Measurements from ENCODE around the gene PODXL. TPM values are rescaled to one million over a fixed set of nuclear protein-coding genes. Genes with fewer than 3 reads are reported as not detected.
A peak's percentile ranks its signal among the peaks of the same experiment; 100 is the strongest.

The PODXL gene
- total and polyA plus RNA-seq, 2 donors (not counting 3 experiments of a cell fraction or from before 2014, with no cell fraction given), result 86.4 to 156 TPM

DNA sequence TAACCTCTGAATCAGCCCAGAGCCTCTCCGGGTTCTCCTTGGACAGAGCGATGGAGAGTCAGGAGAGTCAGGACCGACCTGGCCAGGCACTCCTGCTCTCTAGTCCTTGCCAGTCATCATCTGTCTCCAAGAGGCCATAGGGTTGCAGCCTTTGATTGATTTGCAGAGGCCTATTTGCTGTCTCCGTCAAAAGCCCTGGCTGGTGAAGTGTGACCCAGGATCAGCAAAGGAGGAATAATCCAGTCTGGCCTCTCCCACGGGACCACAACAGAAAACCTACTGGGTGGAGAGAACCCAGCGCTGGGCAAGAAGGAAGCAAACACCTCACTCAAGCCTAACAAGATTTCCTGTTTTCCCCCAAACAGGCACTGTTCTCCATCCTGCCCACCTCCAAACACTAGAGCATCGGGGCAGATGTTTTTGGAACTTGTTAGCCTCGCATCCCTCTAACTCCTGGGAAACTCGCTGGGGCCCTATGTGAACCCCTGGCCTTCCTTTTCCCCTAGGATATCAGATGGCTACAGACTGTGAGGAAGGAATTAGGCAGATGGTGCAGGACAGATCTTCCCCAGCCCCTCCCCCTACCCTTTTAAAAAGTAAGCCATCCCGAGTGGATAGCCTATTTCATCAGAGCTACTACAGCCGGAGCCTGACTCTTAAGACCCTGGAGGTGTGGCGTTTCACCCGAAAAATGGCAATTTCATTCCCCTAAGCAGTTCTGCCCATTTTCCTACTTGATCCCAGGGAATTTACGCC is 54.3 kb downstream of the PODXL start:
- BruUV-seq (replicated peaks), result no TSS peak
- H3K27ac ChIP-seq (ENCODE audit: insufficient read depth, low read depth, low read length), result no peak overlapping the region
- ChIA-PET CTCF (interaction anchor here (0.8 to 1.4 kb wide), 3 partner anchors 13 to 430 kb away, joined by 3 to 4 read pairs (median 3); no protein-coding TSS in a partner anchor), POLR2A (no interaction called here)
- H2AFZ ChIP-seq (ENCODE audit: low read depth, low read length), result no peak overlapping the region
- H3K27me3 ChIP-seq (ENCODE audit: control insufficient read depth in 2 of 2, insufficient read depth in 2 of 2, low read length in 2 of 2), result no peaks in the 10 kb centered on the region
- H3K9ac ChIP-seq (replicated peaks; ENCODE audit: extremely low read depth, insufficient read depth, low read length), result no peak overlapping the region
- H3K9me1 ChIP-seq (replicated peaks; ENCODE audit: control insufficient read depth, extremely low read depth, insufficient read depth, low read length), result no peaks in the 10 kb centered on the region
- peaks cover 8% of the 10 kb centered on the region for H3K4me1 ChIP-seq (ENCODE audit: control insufficient read depth, extremely low read depth, insufficient read depth, low read length)
- TF ChIP-seq, protein P1, sequence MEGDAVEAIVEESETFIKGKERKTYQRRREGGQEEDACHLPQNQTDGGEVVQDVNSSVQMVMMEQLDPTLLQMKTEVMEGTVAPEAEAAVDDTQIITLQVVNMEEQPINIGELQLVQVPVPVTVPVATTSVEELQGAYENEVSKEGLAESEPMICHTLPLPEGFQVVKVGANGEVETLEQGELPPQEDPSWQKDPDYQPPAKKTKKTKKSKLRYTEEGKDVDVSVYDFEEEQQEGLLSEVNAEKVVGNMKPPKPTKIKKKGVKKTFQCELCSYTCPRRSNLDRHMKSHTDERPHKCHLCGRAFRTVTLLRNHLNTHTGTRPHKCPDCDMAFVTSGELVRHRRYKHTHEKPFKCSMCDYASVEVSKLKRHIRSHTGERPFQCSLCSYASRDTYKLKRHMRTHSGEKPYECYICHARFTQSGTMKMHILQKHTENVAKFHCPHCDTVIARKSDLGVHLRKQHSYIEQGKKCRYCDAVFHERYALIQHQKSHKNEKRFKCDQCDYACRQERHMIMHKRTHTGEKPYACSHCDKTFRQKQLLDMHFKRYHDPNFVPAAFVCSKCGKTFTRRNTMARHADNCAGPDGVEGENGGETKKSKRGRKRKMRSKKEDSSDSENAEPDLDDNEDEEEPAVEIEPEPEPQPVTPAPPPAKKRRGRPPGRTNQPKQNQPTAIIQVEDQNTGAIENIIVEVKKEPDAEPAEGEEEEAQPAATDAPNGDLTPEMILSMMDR (IDR thresholded peaks at IDR 0.05; ENCODE audit: extremely low read depth in 1 of 2, insufficient read depth in 1 of 2, low read depth in 1 of 2, low read length in 2 of 2), result no peak
- no peak for TF ChIP-seq JUN (IDR thresholded peaks at IDR 0.05; ENCODE audit: borderline replicate concordance, insufficient read depth, insufficient read length, low read depth)
- TF ChIP-seq EZH2 (IDR thresholded peaks at IDR 0.05; ENCODE audit: borderline replicate concordance, low read depth, low read length, severe bottlenecking), result no peak
- TF ChIP-seq POLR2A (IDR thresholded peaks at IDR 0.05; ENCODE audit: low read depth, low read length), result peak; percentile 26
- TF ChIP-seq, protein P2, sequence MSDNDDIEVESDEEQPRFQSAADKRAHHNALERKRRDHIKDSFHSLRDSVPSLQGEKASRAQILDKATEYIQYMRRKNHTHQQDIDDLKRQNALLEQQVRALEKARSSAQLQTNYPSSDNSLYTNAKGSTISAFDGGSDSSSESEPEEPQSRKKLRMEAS (IDR thresholded peaks at IDR 0.05; ENCODE audit: insufficient read depth, insufficient read length), result no peak
- TF ChIP-seq POLR2AphosphoS5 (IDR thresholded peaks at IDR 0.05; ENCODE audit: insufficient read depth, low read depth, low read length), result peak; percentile 3
- TF ChIP-seq MYC (IDR thresholded peaks at IDR 0.05; ENCODE audit: low read depth, low read length), result no peak
- FAIRE-seq (no peak), DNase-seq (ENCODE audit: low read depth, low spot score) (no peak)
- peaks cover 8 to 23% of the 10 kb centered on the region in 2 experiments for H3K36me3 ChIP-seq (ENCODE audit: control insufficient read depth in 2 of 2, extremely low read depth in 1 of 2, insufficient read depth in 2 of 2, low read length in 2 of 2)
- dilution Hi-C loops (cut with MboI; ENCODE audit: extremely low pct_ligation_motif_present, low sequenced_read_pairs), result no loop called here
- no peaks in the 10 kb centered on the region for H4K20me1 ChIP-seq (replicated peaks; ENCODE audit: control insufficient read depth, extremely low read depth, insufficient read depth, low read length)
- intact Hi-C loops (cut with micrococcal nuclease), result no loop called here
- no peak overlapping the region for H3K4me2 ChIP-seq (ENCODE audit: insufficient read depth, low read length)
- H3K9me3 ChIP-seq (replicated peaks; ENCODE audit: control insufficient read depth, insufficient read depth, low read length), result no peaks in the 10 kb centered on the region
- H3K4me3 ChIP-seq (replicated peaks in 1 of 3; ENCODE audit: insufficient read depth in 1 of 3, low read depth in 1 of 3, low read length in 3 of 3), result no peak overlapping the region
- H3K79me2 ChIP-seq (ENCODE audit: control insufficient read depth, insufficient read depth, low read length), result no peaks in the 10 kb centered on the region

Data from endothelial cell of umbilical vein (primary cell).